ENCODE results near the gene ZNF547.

GRCh38 chr19:57376151-57376550 lies 12.8 kb downstream of the ZNF547 start:
- TF ChIP-seq SUZ12 (IDR thresholded peaks at IDR 0.05): no peak
- TF ChIP-seq L3MBTL2 (conservative IDR thresholded peaks at IDR 0.05): no peak
- no peak for TF ChIP-seq SP1 (IDR thresholded peaks at IDR 0.05)
- no peak for TF ChIP-seq FOXM1 (IDR thresholded peaks at IDR 0.05; ENCODE audit: borderline replicate concordance)

Data from HEK293T (cell line).